HepG2 (cell line): Measurements from ENCODE around the gene C3orf22. TPM values are rescaled to one million over a fixed set of nuclear protein-coding genes. Genes with fewer than 3 reads are reported as not detected.

Experiments used
- ATAC-seq: fragments of 200-7000 bp; cut with Tn5 transposase; 3 replicates; pipeline ENCODE4 v1.9.1; 2020; ENCODE audit warnings: mild to moderate bottlenecking, moderate library complexity
- BruUV-seq: library from RNA; stranded (reverse); fragments of 400-500 nt; replicated peaks from 2 replicates; lab custom pipeline; 2021; lab: Mats Ljungman, UMichigan
- CTCF ChIA-PET: fragments of 300-600 bp; formaldehyde crosslinking; extraction: SDS; loops from one replicate; lab custom pipeline; 2021; ENCODE audit warnings: low total read pairs, inconsistent platforms, low intra/inter-chr PET ratio; lab: Yijun Ruan, JAX
- POLR2A ChIA-PET: fragments of 350-600 bp; sonication (Branson Sonifier 250); formaldehyde crosslinking; loops from one replicate; lab custom pipeline; 2020; ENCODE audit warnings: antibody characterized with exemption, inconsistent platforms; lab: Yijun Ruan, JAX
- DNase-seq: peaks from one replicate; pipeline ENCODE4 v3.0.0-alpha.2; 2015; ENCODE audit warnings: low spot score
- FAIRE-seq: peaks from 3 replicates; lab custom pipeline; 2011; peaks lifted over from hg19 to GRCh38; lab: Jason Lieb, UNC
- H2AFZ ChIP-seq: one replicate; pipeline ENCODE4 v1.6.1; 2011; ENCODE audit warnings: low read length, inconsistent platforms
- H3K27ac ChIP-seq: fragments of 300-600 bp; 3 replicates; pipeline ENCODE4 v1.8.0; 2011; ENCODE audit warnings: mixed run types, mild to moderate bottlenecking, mixed read lengths, low read length, inconsistent platforms; ENCODE audit not compliant: insufficient read depth; ENCODE audit errors: extremely low read length
- H3K27me3 ChIP-seq, 2 experiments: fragments of 200-600 bp in 1 of 2; 2 replicates in 1 of 2; 3 replicates in 1 of 2; pipeline versions ENCODE4 v1.6.0 to v1.8.0; 2011; ENCODE audit warnings: low read length in 2 of 2, mild to moderate bottlenecking in 2 of 2, moderate library complexity in 2 of 2, inconsistent platforms in 1 of 2; ENCODE audit not compliant: insufficient read depth in 2 of 2, control insufficient read depth in 1 of 2
- H3K36me3 ChIP-seq, 2 experiments: fragments of 200-600 bp in 1 of 2; replicated peaks in 1 of 2; 2 replicates in 1 of 2; 3 replicates in 1 of 2; pipeline versions ENCODE4 v1.5.1 to v1.8.0; 2011; ENCODE audit warnings: low read length in 2 of 2, inconsistent platforms in 1 of 2; ENCODE audit not compliant: insufficient read depth in 2 of 2, control insufficient read depth in 1 of 2
- H3K4me1 ChIP-seq: 2 replicates; pipeline ENCODE4 v1.5.1; 2012; ENCODE audit warnings: low read length, inconsistent platforms; ENCODE audit not compliant: insufficient read depth
- H3K4me2 ChIP-seq: 2 replicates; pipeline ENCODE4 v1.6.0; 2011; ENCODE audit warnings: low read depth, low read length, inconsistent platforms
- H3K4me3 ChIP-seq, 3 experiments: fragments of 200-600 bp in 1 of 3; sonication (generic), shearing (Covaris generic) in 1 of 3; replicated peaks in 1 of 3; 2 replicates each; pipeline ENCODE4 v1.5.1; 2011 to 2016; ENCODE audit warnings: low read length in 3 of 3, inconsistent platforms in 2 of 3, low read depth in 2 of 3, mild to moderate bottlenecking in 2 of 3, control low read depth in 1 of 3, mixed read lengths in 1 of 3; ENCODE audit not compliant: insufficient read depth in 1 of 3
- H3K79me2 ChIP-seq: one replicate; pipeline ENCODE4 v1.6.1; 2011; ENCODE audit warnings: low read length, inconsistent platforms; ENCODE audit not compliant: insufficient read depth
- H3K9ac ChIP-seq: 2 replicates; pipeline ENCODE4 v1.6.0; 2011; ENCODE audit warnings: mild to moderate bottlenecking, low read depth, low read length, inconsistent platforms; ENCODE audit not compliant: insufficient read depth
- H3K9me3 ChIP-seq: 2 replicates; pipeline ENCODE4 v1.5.1; 2012; ENCODE audit warnings: mild to moderate bottlenecking, low read length
- H4K20me1 ChIP-seq: 2 replicates; pipeline ENCODE4 v1.6.0; 2011; ENCODE audit warnings: inconsistent platforms, mild to moderate bottlenecking, low read length, moderate library complexity; ENCODE audit not compliant: insufficient read depth
- ATM ChIP-seq: fragments of 450-650 bp; IDR thresholded peaks from 2 replicates; pipeline ENCODE4 v1.7.1; 2017; ENCODE audit warnings: mild to moderate bottlenecking, borderline replicate concordance
- CHD4 ChIP-seq: fragments of 200-600 bp; sonication (generic); IDR thresholded peaks from 2 replicates; pipeline ENCODE4 v1.7.0; 2017; ENCODE audit warnings: mild to moderate bottlenecking, low read length, borderline replicate concordance
- MLLT10 ChIP-seq: sonication (generic); formaldehyde crosslinking; IDR thresholded peaks from 2 replicates; pipeline ENCODE4 v1.4.0; 2020; ENCODE audit warnings: missing genetic modification reagents
- POLR2G ChIP-seq: fragments of 200-400 bp; formaldehyde crosslinking; IDR thresholded peaks from 2 replicates; pipeline ENCODE4 v1.6.1; 2018; ENCODE audit warnings: mild to moderate bottlenecking, low read depth, low read length, moderate library complexity
- TCF7L2 ChIP-seq: IDR thresholded peaks from 2 replicates; pipeline ENCODE4 v1.6.1; 2011; ENCODE audit warnings: mild to moderate bottlenecking, low read depth, low read length, moderate library complexity
- ZMYM3 ChIP-seq: sonication (generic); formaldehyde crosslinking; IDR thresholded peaks from 2 replicates; pipeline ENCODE4 v1.5.1; 2020; ENCODE audit warnings: mild to moderate bottlenecking, missing genetic modification reagents
- ZNF136 ChIP-seq: sonication (generic); formaldehyde crosslinking; IDR thresholded peaks from 2 replicates; pipeline ENCODE4 v1.8.1; 2022; ENCODE audit warnings: low read depth, mild to moderate bottlenecking, moderate library complexity, missing genetic modification reagents
- ZNF431 ChIP-seq: sonication (generic); formaldehyde crosslinking; IDR thresholded peaks from 2 replicates; pipeline ENCODE4 v1.9.0; 2022; ENCODE audit warnings: missing genetic modification reagents, low read depth, mild to moderate bottlenecking, borderline replicate concordance
- WGBS: methylation state at CpG from one replicate; pipeline ENCODE4 v1.1.6; 2017; ENCODE audit warnings: low lambda C conversion rate; 5-methylcytosine and 5-hydroxymethylcytosine counted together
- in situ Hi-C: cut with HindIII; loops from 2 replicates; pipeline ENCODE4 v1.10.0; 2017; ENCODE audit warnings: low pct_unique_long_range_greater_than_20kb; ENCODE audit not compliant: extremely low pct_ligation_motif_present
- intact Hi-C: fragments of 100-400 bp; cut with micrococcal nuclease; formaldehyde crosslinking; loops from one replicate; pipeline ENCODE4 v1.10.0; 2022; ENCODE audit not compliant: unreplicated experiment
- polyA plus RNA-seq, 8 experiments: library from polyadenylated mRNA; depleted of rRNA in 3 of 8; stranded (reverse) in 7 of 8; unstranded in 1 of 8; fragments of >200 nt; fragmentation: Illumina TruSeq in 4 of 8; extraction: Trizol in 4 of 8; gene quantifications; 2 replicates each; pipeline versions ENCODE4 v1.2.1 to v1.2.3, GENCODE V29; 2011 to 2016; ENCODE audit warnings: low read depth in 4 of 8, missing spikeins in 1 of 8, mixed read lengths in 1 of 8; ENCODE audit not compliant: insufficient read depth in 1 of 8
- total RNA-seq, 5 experiments: library from RNA; depleted of rRNA; stranded (reverse); fragments of >200 nt; fragmentation: Illumina TruSeq; extraction: Trizol; gene quantifications; 2 replicates each; pipeline ENCODE4 v1.2.3, GENCODE V29; 2016; ENCODE audit warnings: low read depth in 1 of 5
- TF ChIP-seq, protein P1 (sequence below): sonication (generic); formaldehyde crosslinking; IDR thresholded peaks from 2 replicates; pipeline ENCODE4 v1.8.1; 2023; ENCODE audit warnings: missing genetic modification reagents, inconsistent platforms, borderline replicate concordance
- TF ChIP-seq, protein P2 (sequence below): sonication (generic); formaldehyde crosslinking; IDR thresholded peaks from 2 replicates; pipeline ENCODE4 v1.8.1; 2022; ENCODE audit warnings: mild to moderate bottlenecking, missing genetic modification reagents
- TF ChIP-seq, protein P3 (sequence below): sonication (generic); formaldehyde crosslinking; IDR thresholded peaks from 2 replicates; pipeline ENCODE4 v1.5.1; 2020; ENCODE audit warnings: missing genetic modification reagents, mild to moderate bottlenecking, borderline replicate concordance
- TF ChIP-seq, protein P4 (sequence below): IDR thresholded peaks from 2 replicates; pipeline ENCODE4 v1.6.1; 2016; ENCODE audit warnings: control low read depth
- TF ChIP-seq, protein P5 (sequence below): sonication (generic); formaldehyde crosslinking; IDR thresholded peaks from 2 replicates; pipeline ENCODE4 v1.8.0; 2022; ENCODE audit warnings: missing genetic modification reagents, mild to moderate bottlenecking, moderate library complexity, borderline replicate concordance
- TF ChIP-seq, protein P6 (sequence below): sonication (generic); formaldehyde crosslinking; IDR thresholded peaks from 2 replicates; pipeline ENCODE4 v1.8.0; 2022; ENCODE audit warnings: mild to moderate bottlenecking, missing genetic modification reagents, moderate library complexity

Gene C3orf22
- total and polyA plus RNA-seq, 2 of the 13 experiments (the other 11 are each of a cell fraction or from before 2014, with no cell fraction given): not detected

DNA sequence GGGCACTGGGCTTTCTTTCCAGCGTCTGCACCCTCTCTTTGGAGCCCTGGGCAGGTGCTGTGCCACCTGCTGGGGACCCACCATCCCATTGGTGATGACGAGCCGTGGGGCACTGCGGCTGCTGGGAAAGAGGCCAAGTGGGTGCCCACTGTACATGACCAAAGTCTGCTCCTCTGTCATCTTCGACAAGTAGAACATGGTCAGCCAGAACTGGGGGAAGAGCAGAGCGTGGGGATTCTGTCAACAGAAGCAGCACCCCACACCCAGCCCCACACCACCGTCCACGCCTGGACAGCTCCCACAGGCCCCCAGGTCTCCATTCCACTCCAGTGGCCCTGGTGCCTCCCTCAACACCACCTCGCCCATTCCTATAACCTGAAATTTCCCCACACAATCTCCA, 50.8 kb downstream of the C3orf22 start (continued):
- TF ChIP-seq, protein P1, sequence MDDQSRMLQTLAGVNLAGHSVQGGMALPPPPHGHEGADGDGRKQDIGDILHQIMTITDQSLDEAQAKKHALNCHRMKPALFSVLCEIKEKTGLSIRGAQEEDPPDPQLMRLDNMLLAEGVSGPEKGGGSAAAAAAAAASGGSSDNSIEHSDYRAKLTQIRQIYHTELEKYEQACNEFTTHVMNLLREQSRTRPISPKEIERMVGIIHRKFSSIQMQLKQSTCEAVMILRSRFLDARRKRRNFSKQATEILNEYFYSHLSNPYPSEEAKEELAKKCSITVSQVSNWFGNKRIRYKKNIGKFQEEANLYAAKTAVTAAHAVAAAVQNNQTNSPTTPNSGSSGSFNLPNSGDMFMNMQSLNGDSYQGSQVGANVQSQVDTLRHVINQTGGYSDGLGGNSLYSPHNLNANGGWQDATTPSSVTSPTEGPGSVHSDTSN (CRISPR knock-in tag): no peak
- TF ChIP-seq ZNF136 (CRISPR knock-in tag) (no peak), MLLT10 (CRISPR knock-in tag) (no peak), CHD4 (no peak), ZNF431 (CRISPR knock-in tag) (no peak), ZMYM3 (CRISPR knock-in tag) (no peak)
- TF ChIP-seq, protein P2, sequence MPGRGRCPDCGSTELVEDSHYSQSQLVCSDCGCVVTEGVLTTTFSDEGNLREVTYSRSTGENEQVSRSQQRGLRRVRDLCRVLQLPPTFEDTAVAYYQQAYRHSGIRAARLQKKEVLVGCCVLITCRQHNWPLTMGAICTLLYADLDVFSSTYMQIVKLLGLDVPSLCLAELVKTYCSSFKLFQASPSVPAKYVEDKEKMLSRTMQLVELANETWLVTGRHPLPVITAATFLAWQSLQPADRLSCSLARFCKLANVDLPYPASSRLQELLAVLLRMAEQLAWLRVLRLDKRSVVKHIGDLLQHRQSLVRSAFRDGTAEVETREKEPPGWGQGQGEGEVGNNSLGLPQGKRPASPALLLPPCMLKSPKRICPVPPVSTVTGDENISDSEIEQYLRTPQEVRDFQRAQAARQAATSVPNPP (CRISPR knock-in tag): no peak

DNA sequence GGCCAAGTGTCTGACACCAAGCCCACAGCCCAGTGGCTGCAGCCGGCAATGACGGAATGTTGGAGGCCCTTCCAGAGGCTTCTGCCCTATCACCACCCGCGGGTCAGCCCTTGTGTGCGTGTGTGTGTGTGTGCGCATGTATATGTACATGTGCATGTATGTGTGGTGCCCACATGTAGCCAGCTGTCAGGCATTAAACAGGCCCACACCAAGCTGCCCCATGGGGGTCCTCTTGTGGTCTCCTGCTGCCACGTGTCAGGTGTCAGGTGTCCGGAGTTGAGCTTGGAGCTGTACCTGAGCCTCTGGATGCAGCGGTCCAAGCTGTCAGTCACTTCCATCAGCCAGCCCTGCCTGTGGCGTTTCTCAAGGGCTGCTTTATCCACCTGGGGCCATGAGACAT, 55.0 kb downstream of the C3orf22 start:
- intact Hi-C loops: no loop called here
- no peak overlapping the region for H3K4me2 ChIP-seq
- ATAC-seq: no peak
- TF ChIP-seq, protein P3, sequence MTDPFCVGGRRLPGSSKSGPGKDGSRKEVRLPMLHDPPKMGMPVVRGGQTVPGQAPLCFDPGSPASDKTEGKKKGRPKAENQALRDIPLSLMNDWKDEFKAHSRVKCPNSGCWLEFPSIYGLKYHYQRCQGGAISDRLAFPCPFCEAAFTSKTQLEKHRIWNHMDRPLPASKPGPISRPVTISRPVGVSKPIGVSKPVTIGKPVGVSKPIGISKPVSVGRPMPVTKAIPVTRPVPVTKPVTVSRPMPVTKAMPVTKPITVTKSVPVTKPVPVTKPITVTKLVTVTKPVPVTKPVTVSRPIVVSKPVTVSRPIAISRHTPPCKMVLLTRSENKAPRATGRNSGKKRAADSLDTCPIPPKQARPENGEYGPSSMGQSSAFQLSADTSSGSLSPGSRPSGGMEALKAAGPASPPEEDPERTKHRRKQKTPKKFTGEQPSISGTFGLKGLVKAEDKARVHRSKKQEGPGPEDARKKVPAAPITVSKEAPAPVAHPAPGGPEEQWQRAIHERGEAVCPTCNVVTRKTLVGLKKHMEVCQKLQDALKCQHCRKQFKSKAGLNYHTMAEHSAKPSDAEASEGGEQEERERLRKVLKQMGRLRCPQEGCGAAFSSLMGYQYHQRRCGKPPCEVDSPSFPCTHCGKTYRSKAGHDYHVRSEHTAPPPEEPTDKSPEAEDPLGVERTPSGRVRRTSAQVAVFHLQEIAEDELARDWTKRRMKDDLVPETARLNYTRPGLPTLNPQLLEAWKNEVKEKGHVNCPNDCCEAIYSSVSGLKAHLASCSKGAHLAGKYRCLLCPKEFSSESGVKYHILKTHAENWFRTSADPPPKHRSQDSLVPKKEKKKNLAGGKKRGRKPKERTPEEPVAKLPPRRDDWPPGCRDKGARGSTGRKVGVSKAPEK (CRISPR knock-in tag): no peak
- TF ChIP-seq TCF7L2: no peak
- TF ChIP-seq, protein P4, sequence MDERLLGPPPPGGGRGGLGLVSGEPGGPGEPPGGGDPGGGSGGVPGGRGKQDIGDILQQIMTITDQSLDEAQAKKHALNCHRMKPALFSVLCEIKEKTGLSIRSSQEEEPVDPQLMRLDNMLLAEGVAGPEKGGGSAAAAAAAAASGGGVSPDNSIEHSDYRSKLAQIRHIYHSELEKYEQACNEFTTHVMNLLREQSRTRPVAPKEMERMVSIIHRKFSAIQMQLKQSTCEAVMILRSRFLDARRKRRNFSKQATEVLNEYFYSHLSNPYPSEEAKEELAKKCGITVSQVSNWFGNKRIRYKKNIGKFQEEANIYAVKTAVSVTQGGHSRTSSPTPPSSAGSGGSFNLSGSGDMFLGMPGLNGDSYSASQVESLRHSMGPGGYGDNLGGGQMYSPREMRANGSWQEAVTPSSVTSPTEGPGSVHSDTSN: no peak
- TF ChIP-seq, protein P5, sequence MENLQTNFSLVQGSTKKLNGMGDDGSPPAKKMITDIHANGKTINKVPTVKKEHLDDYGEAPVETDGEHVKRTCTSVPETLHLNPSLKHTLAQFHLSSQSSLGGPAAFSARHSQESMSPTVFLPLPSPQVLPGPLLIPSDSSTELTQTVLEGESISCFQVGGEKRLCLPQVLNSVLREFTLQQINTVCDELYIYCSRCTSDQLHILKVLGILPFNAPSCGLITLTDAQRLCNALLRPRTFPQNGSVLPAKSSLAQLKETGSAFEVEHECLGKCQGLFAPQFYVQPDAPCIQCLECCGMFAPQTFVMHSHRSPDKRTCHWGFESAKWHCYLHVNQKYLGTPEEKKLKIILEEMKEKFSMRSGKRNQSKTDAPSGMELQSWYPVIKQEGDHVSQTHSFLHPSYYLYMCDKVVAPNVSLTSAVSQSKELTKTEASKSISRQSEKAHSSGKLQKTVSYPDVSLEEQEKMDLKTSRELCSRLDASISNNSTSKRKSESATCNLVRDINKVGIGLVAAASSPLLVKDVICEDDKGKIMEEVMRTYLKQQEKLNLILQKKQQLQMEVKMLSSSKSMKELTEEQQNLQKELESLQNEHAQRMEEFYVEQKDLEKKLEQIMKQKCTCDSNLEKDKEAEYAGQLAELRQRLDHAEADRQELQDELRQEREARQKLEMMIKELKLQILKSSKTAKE (CRISPR knock-in tag): no peak
- TF ChIP-seq, protein P6, sequence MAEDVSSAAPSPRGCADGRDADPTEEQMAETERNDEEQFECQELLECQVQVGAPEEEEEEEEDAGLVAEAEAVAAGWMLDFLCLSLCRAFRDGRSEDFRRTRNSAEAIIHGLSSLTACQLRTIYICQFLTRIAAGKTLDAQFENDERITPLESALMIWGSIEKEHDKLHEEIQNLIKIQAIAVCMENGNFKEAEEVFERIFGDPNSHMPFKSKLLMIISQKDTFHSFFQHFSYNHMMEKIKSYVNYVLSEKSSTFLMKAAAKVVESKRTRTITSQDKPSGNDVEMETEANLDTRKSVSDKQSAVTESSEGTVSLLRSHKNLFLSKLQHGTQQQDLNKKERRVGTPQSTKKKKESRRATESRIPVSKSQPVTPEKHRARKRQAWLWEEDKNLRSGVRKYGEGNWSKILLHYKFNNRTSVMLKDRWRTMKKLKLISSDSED (CRISPR knock-in tag): no peak
- no peak for TF ChIP-seq POLR2G
- TF ChIP-seq ATM: no peak

More for the DNA sequence above, 55.0 kb downstream of the C3orf22 start:
- H3K79me2 ChIP-seq: no peaks in the 10 kb centered on the region
- CTCF ChIA-PET: no interaction called here
- H2AFZ ChIP-seq: no peak overlapping the region
- WGBS: no CpG with 5 or more reads among the region's 10 CpGs
- no peaks in the 10 kb centered on the region for H3K9me3 ChIP-seq
- H3K4me3 ChIP-seq: no peak overlapping the region
- H3K27ac ChIP-seq: no peak overlapping the region
- DNase-seq (no peak), FAIRE-seq (no peak)
- H3K9ac ChIP-seq: no peak overlapping the region
- BruUV-seq: no TSS peak
- peaks cover 32% of the 10 kb centered on the region for H3K4me1 ChIP-seq
- in situ Hi-C loops: no loop called here
- no peaks in the 10 kb centered on the region for H3K27me3 ChIP-seq
- no peaks in the 10 kb centered on the region for H3K36me3 ChIP-seq
- H4K20me1 ChIP-seq: no peaks in the 10 kb centered on the region
- POLR2A ChIA-PET: no interaction called here
